GM19023 (cell line): ENCODE data around the gene OR2A2.

Experiments
- ATAC-seq: cut with Tn5 transposase; IDR thresholded peaks from one replicate; pipeline ENCODE4 v1.9.1; 2021; ENCODE audit warnings: mild to moderate bottlenecking, moderate library complexity; ENCODE audit not compliant: unreplicated experiment

Gene OR2A2

DNA sequence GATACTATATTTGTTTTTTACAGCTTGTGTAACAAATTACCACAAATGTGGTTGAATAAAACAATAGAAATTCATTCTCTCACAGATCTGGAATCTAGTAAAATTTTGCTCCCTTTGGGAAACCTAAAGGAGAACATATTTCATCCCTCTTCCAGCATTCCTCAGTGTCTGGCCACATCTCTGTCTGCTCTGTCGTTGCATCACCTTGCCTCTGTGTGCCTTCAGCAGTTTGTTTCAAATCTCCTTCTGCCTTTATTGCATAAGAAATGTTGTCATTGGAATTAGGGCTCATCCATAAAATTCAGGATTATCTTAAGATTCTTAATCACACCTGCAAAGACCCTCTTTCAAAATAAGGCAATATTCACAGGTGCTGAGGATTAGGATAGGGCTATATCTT, 28.1 kb downstream of the OR2A2 start:
- ATAC-seq, result no peak

DNA sequence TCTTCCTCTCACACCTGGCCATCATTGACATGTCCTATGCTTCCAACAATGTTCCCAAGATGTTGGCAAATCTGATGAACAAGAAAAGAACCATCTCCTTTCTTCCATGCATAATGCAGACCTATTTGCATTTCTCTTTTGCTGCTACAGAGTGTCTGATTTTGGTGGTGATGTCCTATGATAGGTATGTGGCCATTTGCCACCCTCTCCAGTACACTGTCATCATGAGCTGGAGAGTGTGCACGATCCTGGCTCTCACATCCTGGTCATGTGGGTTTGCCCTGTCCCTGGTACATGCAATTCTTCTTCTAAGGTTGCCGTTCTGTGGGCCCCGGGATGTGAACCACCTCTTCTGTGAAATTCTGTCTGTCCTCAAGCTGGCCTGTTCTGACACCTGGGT, 32.8 kb downstream of the OR2A2 start:
- ATAC-seq, result no peak

DNA sequence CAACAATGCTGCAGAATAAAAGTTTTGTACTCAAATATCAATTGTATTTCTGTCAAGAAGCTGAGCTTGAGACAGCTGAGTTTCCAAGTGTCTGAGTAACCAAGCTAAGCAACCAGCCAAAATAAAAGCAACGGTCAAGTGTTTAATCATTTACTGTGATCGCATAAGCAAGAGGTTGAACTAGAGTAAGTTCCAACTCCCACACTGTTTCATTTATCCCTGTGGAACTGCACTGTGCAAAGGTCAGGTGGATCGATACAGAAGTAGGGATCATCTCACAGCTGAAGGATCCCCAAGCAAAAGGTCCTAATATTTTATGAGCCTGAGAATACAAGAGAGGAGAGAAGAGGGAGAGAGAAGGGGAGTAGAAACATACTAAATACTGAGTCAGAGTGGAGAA, 35.0 kb downstream of the OR2A2 start:
- ATAC-seq, result no peak

DNA sequence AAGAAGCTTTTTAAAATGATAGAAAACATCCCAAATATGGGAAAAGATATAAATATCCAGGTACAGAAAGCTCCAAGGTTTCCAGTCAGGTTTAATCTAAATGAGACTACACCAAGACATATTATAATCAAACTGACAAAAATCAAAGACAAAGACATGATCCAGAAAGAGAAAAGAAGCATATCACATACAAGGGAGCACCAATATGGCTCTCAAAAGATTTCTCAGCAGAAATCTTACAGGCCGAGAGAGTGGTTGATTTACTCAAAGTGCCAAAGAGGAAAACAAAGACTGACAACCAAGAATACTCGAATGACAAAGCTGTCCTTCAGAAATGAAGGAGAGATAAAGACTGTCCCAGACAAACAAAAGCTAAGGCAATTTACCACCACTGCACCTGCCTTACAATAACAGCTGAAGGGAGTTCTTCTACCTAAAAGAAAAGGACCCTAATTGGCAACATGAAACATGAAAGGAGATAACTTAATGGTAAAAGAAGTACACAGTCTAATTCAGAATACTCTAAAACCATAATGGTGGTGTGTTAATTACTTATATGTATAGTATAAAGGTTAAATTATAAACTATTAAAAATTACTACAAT, 38.9 kb downstream of the OR2A2 start:
- no peak for ATAC-seq

DNA sequence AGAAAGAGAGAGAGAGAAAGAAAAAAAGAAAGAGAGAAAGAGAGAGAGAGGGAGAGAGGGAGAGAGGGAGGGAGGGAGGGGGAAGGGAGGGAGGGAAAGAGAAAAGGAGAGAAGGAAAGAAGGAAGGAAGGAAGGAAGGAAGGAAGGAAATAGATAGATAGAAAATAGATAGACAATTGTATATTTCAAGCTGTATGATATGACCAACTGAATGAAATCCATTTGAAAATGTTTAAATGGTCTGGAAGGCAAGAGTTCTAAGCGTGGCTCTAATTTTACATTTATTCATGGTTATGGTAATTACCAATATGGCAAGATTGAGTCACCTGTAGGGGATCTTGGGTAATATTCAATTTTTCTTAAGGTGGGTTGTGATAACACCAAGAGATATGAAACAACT, 49.5 kb downstream of the OR2A2 start:
- no peak for ATAC-seq
